PC-9 (cell line): ENCODE data around the gene SLAIN2. TPM values are rescaled to one million over a fixed set of nuclear protein-coding genes. Genes with fewer than 3 reads are reported as not detected.

Source experiments
- BruUV-seq: library from RNA; stranded (reverse); fragments of 400-500 nt; replicated peaks from 2 replicates; lab custom pipeline; 2021; lab: Mats Ljungman, UMichigan
- CTCF ChIA-PET: fragments of 300-600 bp; sonication (Branson Sonifier 250); formaldehyde crosslinking; loops from one replicate; lab custom pipeline; 2022; ENCODE audit warnings: antibody characterized with exemption; lab: Charles Lee
- POLR2A ChIA-PET: fragments of 300-600 bp; sonication (Branson Sonifier 250); formaldehyde crosslinking; loops from one replicate; lab custom pipeline; 2022; ENCODE audit warnings: antibody characterized with exemption; ENCODE audit not compliant: unreplicated experiment; lab: Charles Lee
- DNase-seq, 2 experiments: peaks; one replicate each; pipeline versions ENCODE4 v3.0.0 to v3.0.0-alpha.2; 2015 to 2022; ENCODE audit warnings: mixed read lengths in 1 of 2
- H2AFZ ChIP-seq: fragments of 200-600 bp; sonication (generic); 2 replicates; pipeline ENCODE4 v1.8.1; 2017; ENCODE audit warnings: antibody characterized with exemption
- H3F3A ChIP-seq: fragments of 200-600 bp; sonication (generic); 2 replicates; pipeline ENCODE4 v1.8.1; 2017; ENCODE audit warnings: antibody characterized with exemption, mild to moderate bottlenecking, low read depth; ENCODE audit not compliant: insufficient read depth
- H3K27ac ChIP-seq: fragments of 200-600 bp; sonication (generic); 2 replicates; pipeline ENCODE4 v1.6.1; 2016; ENCODE audit warnings: mixed run types
- H3K27me3 ChIP-seq: fragments of 200-600 bp; sonication (generic); 2 replicates; pipeline ENCODE4 v1.6.1; 2016; ENCODE audit warnings: low read depth, mixed run types; ENCODE audit not compliant: insufficient read depth
- H3K36me3 ChIP-seq: fragments of 200-600 bp; sonication (generic); 2 replicates; pipeline ENCODE4 v1.6.1; 2016; ENCODE audit warnings: low read depth, mixed run types
- H3K4me1 ChIP-seq: fragments of 200-600 bp; sonication (generic); replicated peaks from 2 replicates; pipeline ENCODE4 v1.6.1; 2016; ENCODE audit warnings: mixed run types; ENCODE audit not compliant: insufficient read depth
- H3K4me2 ChIP-seq: fragments of 200-600 bp; sonication (generic); 2 replicates; pipeline ENCODE4 v1.6.1; 2017; ENCODE audit warnings: mixed run types
- H3K4me3 ChIP-seq: fragments of 200-600 bp; sonication (generic); 2 replicates; pipeline ENCODE4 v1.6.1; 2016; ENCODE audit warnings: mixed run types
- H3K79me2 ChIP-seq: fragments of 200-600 bp; sonication (generic); 2 replicates; pipeline ENCODE4 v1.6.1; 2017; ENCODE audit warnings: low read depth, mixed run types
- H3K9me2 ChIP-seq: fragments of 200-600 bp; sonication (generic); 2 replicates; pipeline ENCODE4 v1.8.1; 2017; ENCODE audit warnings: mild to moderate bottlenecking; ENCODE audit not compliant: insufficient read depth
- H3K9me3 ChIP-seq: fragments of 200-600 bp; sonication (generic); 2 replicates; pipeline ENCODE4 v1.8.1; 2016; ENCODE audit warnings: low read depth; ENCODE audit not compliant: insufficient read depth
- H4K20me1 ChIP-seq: fragments of 200-600 bp; sonication (generic); 2 replicates; pipeline ENCODE4 v1.8.1; 2017; ENCODE audit not compliant: insufficient read depth
- CTCF ChIP-seq: fragments of 200-600 bp; sonication (generic); conservative IDR thresholded peaks from 2 replicates; pipeline ENCODE4 v1.6.1; 2017; ENCODE audit warnings: mixed run types, antibody characterized with exemption, mild to moderate bottlenecking, moderate library complexity
- EZH2 ChIP-seq: fragments of 200-600 bp; sonication (generic); IDR thresholded peaks from 2 replicates; pipeline ENCODE4 v1.8.0; 2017; ENCODE audit warnings: antibody characterized with exemption, low read depth
- intact Hi-C: fragments of 100-400 bp; cut with micrococcal nuclease; formaldehyde crosslinking; loops from one replicate; pipeline ENCODE4 v1.10.0; 2022; ENCODE audit not compliant: unreplicated experiment
- total RNA-seq: library from RNA; stranded (reverse); gene quantifications from 2 replicates; pipeline ENCODE4 v1.2.3, GENCODE V29; 2021

The SLAIN2 gene
- total RNA-seq, 1 experiment from 2014 or later: 70.4 TPM

DNA sequence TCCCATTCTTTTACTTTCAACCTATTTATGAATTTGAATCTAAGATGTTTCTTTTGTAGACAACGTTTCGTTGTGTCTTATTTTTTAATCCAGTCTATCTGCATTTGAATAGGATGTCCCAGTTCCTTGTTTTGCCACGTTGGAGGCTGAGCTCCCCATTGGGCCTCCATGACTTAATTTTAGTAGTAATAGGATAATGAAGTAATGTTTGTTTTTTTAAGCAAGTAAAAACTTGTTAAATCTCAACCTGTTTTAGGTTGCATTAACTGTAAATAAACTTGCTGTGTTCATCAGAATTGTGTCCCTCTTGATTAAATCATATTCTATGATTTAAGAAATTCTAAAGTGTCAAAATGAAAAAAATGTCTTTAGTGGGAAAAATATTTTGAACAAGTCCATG is 25.3 kb downstream of the SLAIN2 start:
- intact Hi-C loops: no loop called here

GRCh38 chr4:48367016-48367415 is 25.7 kb downstream of the SLAIN2 start:
- Histone ChIP-seq H3K27ac (no peak overlapping the region), H3F3A (no peaks in the 10 kb centered on the region), H2AFZ (no peak overlapping the region), H3K36me3 (no peaks in the 10 kb centered on the region), H3K79me2 (peaks cover 43% of the 10 kb centered on the region), H3K4me1 (no peaks in the 10 kb centered on the region), H3K9me3 (no peaks in the 10 kb centered on the region), H3K4me3 (no peak overlapping the region), H3K9me2 (no peaks in the 10 kb centered on the region), H4K20me1 (no peaks in the 10 kb centered on the region), H3K4me2 (no peak overlapping the region), H3K27me3 (no peaks in the 10 kb centered on the region)
- BruUV-seq: no TSS peak
- no peak for DNase-seq
- TF ChIP-seq CTCF: no peak
- TF ChIP-seq EZH2: no peak
- intact Hi-C loops: no loop called here
- CTCF ChIA-PET: no interaction called here
- POLR2A ChIA-PET: interaction anchor here (0.9 kb wide), 1 partner anchor 577 kb away, joined by 3 read pairs; no protein-coding TSS in a partner anchor

More for the DNA sequence above, 25.3 kb downstream of the SLAIN2 start:
- no peaks in the 10 kb centered on the region for H3K4me1 ChIP-seq
- no peaks in the 10 kb centered on the region for H3K9me3 ChIP-seq
- DNase-seq: no peak
- H3K27ac ChIP-seq: no peak overlapping the region
- H3F3A ChIP-seq: no peaks in the 10 kb centered on the region
- TF ChIP-seq EZH2: no peak
- no peak for TF ChIP-seq CTCF
- no peaks in the 10 kb centered on the region for H3K36me3 ChIP-seq
- H4K20me1 ChIP-seq: no peaks in the 10 kb centered on the region
- no peak overlapping the region for H3K4me2 ChIP-seq
- CTCF ChIA-PET: no interaction called here
- no peak overlapping the region for H3K4me3 ChIP-seq
- H3K27me3 ChIP-seq: no peaks in the 10 kb centered on the region
- no peak overlapping the region for H2AFZ ChIP-seq
- BruUV-seq: no TSS peak
- no peaks in the 10 kb centered on the region for H3K9me2 ChIP-seq
- POLR2A ChIA-PET: interaction anchor here (0.9 kb wide), 1 partner anchor 577 kb away, joined by 3 read pairs; no protein-coding TSS in a partner anchor
- peaks cover 47% of the 10 kb centered on the region for H3K79me2 ChIP-seq

GRCh38 chr4:48368389-48368788 is 27.1 kb downstream of the SLAIN2 start:
- Histone ChIP-seq H3K79me2 (peaks cover 39% of the 10 kb centered on the region), H3F3A (no peaks in the 10 kb centered on the region), H3K4me3 (no peak overlapping the region), H2AFZ (no peak overlapping the region), H3K9me2 (no peaks in the 10 kb centered on the region), H4K20me1 (no peaks in the 10 kb centered on the region), H3K27ac (no peak overlapping the region), H3K9me3 (no peaks in the 10 kb centered on the region), H3K27me3 (no peaks in the 10 kb centered on the region), H3K36me3 (no peaks in the 10 kb centered on the region), H3K4me2 (no peak overlapping the region), H3K4me1 (no peaks in the 10 kb centered on the region)
- BruUV-seq: no TSS peak
- intact Hi-C loops: no loop called here
- TF ChIP-seq EZH2 (no peak), CTCF (no peak)
- ChIA-PET CTCF (no interaction called here), POLR2A (no interaction called here)
- DNase-seq: no peak
